Astrocyte of the cerebellum (primary cell): Measurements from ENCODE around the gene CCDC181.
A peak's percentile ranks its signal among the peaks of the same experiment; 100 is the strongest.

ENCODE experiments used
- DNase-seq: peaks from one replicate; pipeline ENCODE4 v3.0.0-alpha.2; 2011; ENCODE audit warnings: low read depth
- H3K4me3 ChIP-seq: 2 replicates; pipeline ENCODE4 v1.5.1; 2011; ENCODE audit warnings: mild to moderate bottlenecking, low read depth, low read length, moderate library complexity
- CTCF ChIP-seq: IDR thresholded peaks from 2 replicates; pipeline ENCODE4 v1.5.1; 2012; ENCODE audit warnings: low read length, low read depth, moderate library complexity, mild to moderate bottlenecking; ENCODE audit errors: missing control alignments
- in situ Hi-C: cut with HindIII; loops from 2 replicates; pipeline ENCODE4 v1.10.0; 2017; ENCODE audit warnings: low sequenced_read_pairs

Gene CCDC181

GRCh38 chr1:169466259-169467230 is 39.3 kb upstream of the CCDC181 start:
- TF ChIP-seq CTCF: peak; percentile 42
- no peak for DNase-seq
- no peak overlapping the region for H3K4me3 ChIP-seq
- in situ Hi-C loops: no loop called here

- TF ChIP-seq CTCF: no peak
- in situ Hi-C loops: no loop called here
Observed at GRCh38 chr1:169465281-169465680, 38.0 kb upstream of the CCDC181 start.

GRCh38 chr1:169462385-169462784 is 35.1 kb upstream of the CCDC181 start:
- in situ Hi-C loops: no loop called here
- no peak overlapping the region for H3K4me3 ChIP-seq
- TF ChIP-seq CTCF: no peak
- no peak for DNase-seq

More at GRCh38 chr1:169465281-169465680, 38.0 kb upstream of the CCDC181 start:
- no peak for DNase-seq
- H3K4me3 ChIP-seq: no peak overlapping the region

- no peak overlapping the region for H3K4me3 ChIP-seq
- no peak for DNase-seq
- no peak for TF ChIP-seq CTCF
- in situ Hi-C loops: no loop called here
Observed at GRCh38 chr1:169461390-169462000, 34.2 kb upstream of the CCDC181 start.

GRCh38 chr1:169460191-169460833 is 33.0 kb upstream of the CCDC181 start:
- in situ Hi-C loops: no loop called here
- DNase-seq: no peak
- no peak for TF ChIP-seq CTCF
- H3K4me3 ChIP-seq: peak overlapping the region; percentile 21

GRCh38 chr1:169457443-169457842 is 30.2 kb upstream of the CCDC181 start:
- no peak for TF ChIP-seq CTCF
- no peak for DNase-seq
- in situ Hi-C loops: no loop called here
- H3K4me3 ChIP-seq: no peak overlapping the region
